ENCODE measurements around the gene IL12RB1.
"Not testable (repeated sequence)": the region's sequence is repeated elsewhere in the genome, so short reads cannot be mapped to it uniquely, and the experiment has no call there.

Gene IL12RB1

DNA sequence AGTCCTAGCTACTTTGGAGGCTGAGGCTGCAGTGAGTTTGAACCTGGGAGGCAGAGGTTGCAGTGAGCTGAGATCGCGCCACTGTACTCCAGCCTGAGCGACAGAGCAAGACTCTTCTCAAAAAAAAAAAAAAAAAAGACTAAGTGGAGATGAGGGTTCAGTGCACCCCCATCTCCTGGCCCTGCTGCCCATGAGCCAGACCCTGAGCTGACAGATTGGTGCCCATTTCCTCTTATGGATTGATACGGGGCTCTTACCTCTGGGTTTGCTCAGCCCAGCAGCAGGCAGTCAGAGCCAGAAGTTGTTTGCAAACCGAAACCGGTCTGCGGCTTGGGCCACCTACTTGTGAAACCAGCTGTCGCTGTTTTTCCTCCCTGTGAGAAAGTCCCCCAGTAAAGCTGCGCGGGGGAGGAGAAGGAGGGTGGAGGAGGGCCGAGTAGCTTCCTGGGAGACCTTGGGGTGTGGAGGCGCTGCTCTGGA is 41.9 kb downstream of the IL12RB1 start:
- peak; percentile 95 for DNase-seq

DNA sequence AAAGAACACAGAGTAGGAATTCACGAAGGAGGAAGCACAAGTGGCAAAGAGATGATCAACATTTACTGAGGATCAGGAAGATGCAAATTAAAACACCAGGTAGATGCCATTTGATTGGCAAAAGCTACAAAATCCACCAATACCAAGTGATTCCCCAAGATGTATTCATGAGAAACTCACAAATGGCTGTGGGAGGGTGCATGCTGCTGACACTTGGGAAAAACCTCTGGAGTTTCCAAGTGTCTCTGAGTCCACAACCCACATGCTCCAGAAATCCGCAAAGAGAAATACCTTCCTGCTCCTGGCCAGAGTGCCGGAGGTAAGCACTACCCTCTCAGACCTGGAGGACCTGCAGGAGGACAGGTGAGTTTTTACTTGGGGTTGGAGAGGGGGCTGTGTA is 43.1 kb downstream of the IL12RB1 start:
- DNase-seq, result no peak

DNA sequence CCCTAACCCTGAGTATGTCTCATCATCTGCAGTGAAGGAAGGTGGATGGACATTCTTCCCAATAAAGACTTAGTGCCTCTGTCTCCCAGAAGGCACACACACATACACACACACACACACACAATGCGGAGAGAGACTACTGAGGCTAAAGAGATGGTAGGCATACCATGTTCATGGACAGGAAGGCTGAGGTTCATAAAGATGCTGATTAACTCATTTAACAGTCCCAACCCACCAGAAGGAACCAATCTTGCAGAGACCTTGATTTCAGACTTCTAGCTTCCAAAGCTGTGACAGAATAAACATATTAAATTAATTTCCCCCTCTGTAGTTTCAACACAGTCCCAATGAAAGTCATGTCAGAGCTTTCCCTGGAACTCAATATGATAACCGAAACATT is 45.7 kb downstream of the IL12RB1 start:
- DNase-seq, result no peak

- DNase-seq, result not testable (repeated sequence)
Observed at GRCh38 chr19:18032102-18032501, 54.6 kb downstream of the IL12RB1 start.

DNA sequence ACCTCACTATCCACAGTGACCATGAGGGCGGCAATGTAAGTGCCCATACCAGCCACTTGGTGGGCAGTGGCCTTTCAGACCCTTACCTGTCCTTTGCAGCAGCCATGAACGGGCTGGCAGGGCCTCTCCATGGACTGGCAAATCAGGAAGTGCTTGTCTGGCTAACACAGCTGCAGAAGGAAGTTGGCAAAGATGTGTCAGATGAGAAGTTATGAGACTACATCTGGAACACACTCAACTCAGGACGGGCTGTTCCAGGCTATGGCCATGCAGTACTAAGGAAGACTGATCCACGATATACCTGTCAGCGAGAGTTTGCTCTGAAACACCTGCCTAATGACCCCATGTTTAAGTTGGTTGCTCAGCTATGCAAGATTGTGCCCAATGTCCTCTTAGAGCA is 55.3 kb downstream of the IL12RB1 start:
- DNase-seq, result not testable (repeated sequence)

GRCh38 chr19:18029617-18030338 is 57.0 kb downstream of the IL12RB1 start:
- no peak for DNase-seq

DNA sequence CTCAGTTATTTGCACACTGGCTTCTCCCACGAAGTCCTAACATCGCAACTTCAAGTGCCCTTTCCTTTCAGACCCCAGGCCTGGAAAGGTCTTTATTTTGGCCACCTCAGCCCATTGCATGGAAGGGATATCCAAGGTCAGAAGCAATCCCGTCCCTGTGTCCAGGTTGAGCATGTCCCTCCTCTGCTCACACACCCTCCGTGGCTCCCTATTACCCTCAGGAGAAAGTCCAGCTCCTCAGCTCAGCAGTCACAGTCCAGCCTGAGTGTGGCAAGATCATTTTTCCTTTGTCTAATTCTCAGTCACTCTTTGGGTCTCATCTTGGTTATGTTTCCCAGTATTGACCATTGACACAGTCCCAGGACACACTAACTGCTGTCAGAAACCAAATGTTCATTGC is 59.6 kb downstream of the IL12RB1 start:
- DNase-seq, result no peak

GRCh38 chr19:18023622-18024251 is 63.0 kb downstream of the IL12RB1 start:
- peak; percentile 34 for DNase-seq

DNA sequence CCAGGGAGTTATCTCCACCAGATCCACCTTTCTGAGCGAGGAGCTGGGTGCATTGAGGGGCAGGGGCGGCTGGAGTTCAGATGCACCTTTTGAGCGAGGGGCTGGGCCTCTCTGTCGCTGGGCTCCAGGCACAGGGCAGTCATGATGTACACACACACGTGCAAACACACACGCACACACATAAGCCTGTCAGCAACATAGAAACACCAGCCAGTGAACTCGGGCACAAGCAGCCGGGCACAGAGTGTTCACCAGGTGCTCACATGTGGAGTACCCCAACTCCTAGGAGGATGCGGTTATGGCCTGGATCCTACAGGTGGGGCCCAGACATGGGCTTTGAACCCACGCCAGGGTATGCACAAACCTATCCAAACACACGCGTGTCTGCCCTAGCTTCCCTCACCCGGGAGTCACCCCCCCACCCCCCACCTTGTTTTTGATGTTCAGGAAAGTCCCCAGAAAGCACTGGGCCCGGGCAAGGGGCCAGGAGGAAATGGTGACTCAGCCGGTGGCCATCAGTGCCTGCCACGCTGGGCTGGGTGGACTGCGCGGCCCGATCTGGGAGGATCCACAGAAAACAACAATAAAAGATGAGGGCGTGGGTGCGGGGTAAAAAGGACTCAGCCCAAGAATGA is 65.5 kb downstream of the IL12RB1 start:
- DNase-seq, result no peak

GRCh38 chr19:18020212-18021085 is 66.3 kb downstream of the IL12RB1 start:
- no peak for DNase-seq

GRCh38 chr19:18017275-18018083 is 69.3 kb downstream of the IL12RB1 start:
- DNase-seq, result no peak

DNA sequence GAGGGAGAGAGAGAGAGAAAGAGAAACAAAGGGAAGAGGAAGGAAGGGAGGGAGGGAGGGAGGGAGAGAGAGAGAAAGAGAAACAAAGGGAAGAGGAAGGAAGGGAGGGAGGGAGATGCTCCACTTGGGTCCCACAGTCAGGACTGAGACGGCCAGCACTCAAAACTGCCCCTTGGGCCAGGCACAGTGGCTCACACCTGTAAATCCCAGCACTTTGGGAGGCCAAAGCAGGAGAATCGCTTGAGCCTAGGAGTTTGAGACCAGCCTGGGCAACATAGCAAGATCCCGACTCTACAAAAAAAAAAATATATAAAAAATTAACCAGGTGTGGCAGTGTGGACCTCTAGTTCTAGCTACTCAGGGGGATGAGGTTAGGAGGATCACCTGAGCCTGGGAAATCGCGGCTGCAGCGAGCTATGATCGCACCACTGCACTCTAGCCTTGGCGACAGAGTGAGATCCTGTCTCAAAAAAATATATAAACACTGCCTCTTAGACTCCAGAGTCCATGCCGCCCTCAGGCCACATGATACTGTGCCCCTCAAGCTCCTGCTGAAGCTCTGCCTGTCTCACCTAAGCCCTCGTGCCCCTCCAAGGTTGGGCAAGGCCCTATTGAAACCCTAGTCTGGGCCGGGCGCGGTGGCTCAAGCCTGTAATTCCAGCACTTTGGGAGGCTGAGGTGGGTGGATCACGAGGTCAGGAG is 70.4 kb downstream of the IL12RB1 start:
- no peak for DNase-seq

DNA sequence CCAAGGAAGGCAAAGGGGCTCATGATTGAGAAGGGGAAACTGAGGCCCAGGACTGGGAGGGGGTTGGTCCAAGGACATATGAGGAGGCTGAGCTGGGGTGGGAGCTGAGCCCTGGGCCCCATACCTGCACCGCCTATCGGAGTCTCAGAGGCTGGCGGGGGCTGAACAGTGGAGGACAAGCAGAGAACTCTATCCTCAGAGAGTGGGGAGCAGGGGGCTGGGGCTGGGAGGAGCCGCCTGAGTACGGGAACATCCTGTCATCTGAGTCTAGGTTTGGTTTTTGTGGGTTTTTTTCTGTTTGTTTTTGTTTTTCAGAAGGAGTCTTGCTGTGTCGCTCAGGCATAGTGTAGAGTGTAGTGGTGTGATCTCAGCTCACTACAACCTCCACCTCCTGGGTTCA is 72.5 kb downstream of the IL12RB1 start:
- DNase-seq, result no peak

DNA sequence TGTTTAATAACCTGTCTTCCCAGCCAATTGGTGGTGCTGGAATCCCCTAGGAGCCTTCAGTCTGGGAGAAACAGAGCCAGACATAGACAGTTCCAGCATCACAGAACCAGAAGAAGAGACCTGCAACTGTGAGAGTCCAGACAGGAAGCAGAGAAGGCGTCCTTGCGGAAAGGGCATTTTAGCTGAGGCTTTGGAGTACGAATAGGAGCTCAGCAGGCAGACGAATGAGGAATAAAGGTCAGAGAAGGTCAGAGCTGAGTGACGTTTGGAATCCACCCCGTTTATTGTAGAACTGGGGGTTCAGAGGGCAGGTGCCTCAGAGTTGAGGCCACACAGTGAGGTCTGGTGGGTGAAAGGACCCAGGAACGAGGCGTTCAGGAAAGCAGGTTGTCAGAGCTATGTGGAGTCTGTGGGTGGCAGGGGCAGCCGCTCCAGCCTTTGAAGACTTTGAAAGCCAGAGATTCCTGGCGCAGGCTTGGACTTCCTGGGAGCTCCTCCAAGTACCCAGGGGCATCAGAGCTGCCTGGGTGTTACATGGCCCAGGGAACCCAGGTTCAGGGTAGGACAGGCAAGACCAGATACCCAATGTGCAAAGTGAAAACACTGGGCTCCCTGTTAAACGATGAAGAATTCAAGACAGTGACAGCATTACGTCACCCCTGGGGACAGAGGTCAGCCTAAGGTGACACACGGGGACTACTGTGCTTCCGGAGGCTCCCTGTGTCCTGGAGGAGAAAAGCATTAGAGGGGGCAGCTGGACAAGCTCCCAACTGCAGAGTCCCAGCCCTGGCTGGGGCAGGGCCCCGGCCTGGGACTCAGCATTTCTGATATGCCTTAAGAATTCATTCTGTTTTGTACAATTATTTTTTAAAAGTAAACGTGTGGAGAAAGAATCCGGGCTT is 73.3 kb downstream of the IL12RB1 start:
- no peak for DNase-seq

GRCh38 chr19:18010149-18010548 is 76.6 kb downstream of the IL12RB1 start:
- no peak for DNase-seq

DNA sequence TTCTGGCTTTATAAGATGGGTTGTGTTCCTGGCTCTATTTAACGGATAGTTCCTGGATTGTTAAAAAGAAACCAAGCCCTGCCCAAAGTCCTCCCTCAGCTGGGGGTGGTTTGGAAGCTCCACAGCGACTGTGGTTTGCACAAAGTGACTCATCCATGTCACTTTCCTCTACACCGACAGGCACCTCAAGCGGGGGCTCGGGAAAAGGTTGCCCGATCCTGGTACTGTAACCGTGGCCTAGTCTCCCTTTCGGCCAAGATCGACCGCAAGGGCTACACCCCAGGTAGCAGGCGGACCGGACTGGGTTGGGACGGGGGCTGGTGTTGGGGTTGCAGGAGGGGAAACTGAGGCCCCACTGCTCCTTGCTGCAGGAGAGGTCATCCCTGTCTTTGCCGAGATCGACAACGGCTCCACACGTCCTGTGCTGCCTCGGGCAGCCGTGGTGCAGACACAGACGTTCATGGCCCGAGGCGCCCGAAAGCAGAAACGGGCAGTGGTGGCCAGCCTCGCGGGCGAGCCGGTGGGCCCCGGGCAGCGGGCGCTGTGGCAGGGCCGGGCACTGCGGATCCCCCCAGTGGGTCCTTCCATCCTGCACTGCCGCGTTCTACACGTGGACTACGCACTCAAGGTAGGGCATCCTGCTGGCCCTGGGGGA is 77.2 kb downstream of the IL12RB1 start:
- DNase-seq, result peak; percentile 49
